Stomach (tissue), 19 donors: ENCODE measurements around the gene DMRTC1B. TPM values are rescaled to one million over a fixed set of nuclear protein-coding genes. Genes with fewer than 3 reads are reported as not detected.
"Not testable (repeated sequence)": the region's sequence is repeated elsewhere in the genome, so short reads cannot be mapped to it uniquely, and the experiment has no call there.

Source experiments
- DNase-seq, 2 donors: peaks; one replicate each; pipeline versions ENCODE4 v3.0.0 to v3.0.0-alpha.2; 2013 to 2019
- H3K27ac ChIP-seq, 5 donors: fragments of 200-600 bp in 4 of 5; sonication (generic) in 4 of 5; one replicate each; pipeline ENCODE4 v1.5.1; 2013 to 2019; ENCODE audit warnings: mild to moderate bottlenecking in 1 of 5, moderate library complexity in 1 of 5
- H3K27me3 ChIP-seq, 3 donors: fragments of 200-600 bp; sonication (generic); one replicate each; pipeline ENCODE4 v1.5.1; 2017 to 2019; ENCODE audit warnings: mixed run types in 1 of 3
- H3K36me3 ChIP-seq, 4 donors: fragments of 200-600 bp; sonication (generic); 1 replicate in 3 of 4; 2 replicates in 1 of 4; pipeline ENCODE4 v1.5.1; 2016 to 2019
- H3K4me1 ChIP-seq, 4 donors: fragments of 200-600 bp; sonication (generic); one replicate each; pipeline ENCODE4 v1.5.1; 2016 to 2019
- H3K4me3 ChIP-seq, 4 donors: fragments of 200-600 bp; sonication (generic) in 3 of 4; one replicate each; pipeline ENCODE4 v1.5.1; 2016 to 2019; ENCODE audit warnings: mild to moderate bottlenecking in 1 of 4
- H3K9me3 ChIP-seq, 4 donors: fragments of 200-600 bp; sonication (generic); one replicate each; pipeline ENCODE4 v1.5.1; 2016 to 2019
- EP300 ChIP-seq: sonication (generic); formaldehyde crosslinking; IDR thresholded peaks from one replicate; pipeline ENCODE4 v1.6.1; 2017; ENCODE audit warnings: antibody characterized with exemption
- POLR2A ChIP-seq, 4 donors: fragments of 450-650 bp; IDR thresholded peaks; one replicate each; pipeline ENCODE4 v1.6.1; 2016; ENCODE audit warnings: antibody characterized with exemption in 4 of 4, control low read depth in 2 of 4, mild to moderate bottlenecking in 1 of 4, moderate library complexity in 1 of 4
- POLR2AphosphoS5 ChIP-seq, 3 donors: sonication (generic); formaldehyde crosslinking; IDR thresholded peaks; one replicate each; pipeline ENCODE4 v1.6.1; 2016; ENCODE audit warnings: antibody characterized with exemption in 3 of 3
- WGBS, 5 donors: extraction: QIAGEN DNeasy Blood & Tissue Kit in 3 of 5; methylation state at CpG; one replicate each; pipeline versions ENCODE4 v1.1.5 to v1.1.7; 2013 to 2018; 5-methylcytosine and 5-hydroxymethylcytosine counted together
- intact Hi-C: fragments of 100-400 bp; cut with DNase I; formaldehyde crosslinking; loops from one replicate; pipeline ENCODE4 v1.15.1; 2023; ENCODE audit warnings: low total_unique reads
- long read RNA-seq, 10 donors: transcript quantifications; one replicate each; lab custom pipeline, GENCODE V29; 2026
- polyA plus RNA-seq, 3 donors: library from polyadenylated mRNA; stranded (reverse); fragments of 200-250 nt; gene quantifications; one replicate each; pipeline ENCODE4 v1.2.3, GENCODE V29; 2013
- total RNA-seq, 5 donors: library from RNA; depleted of rRNA; stranded (reverse); fragments of >200 nt; gene quantifications; one replicate each; pipeline versions ENCODE4 v1.1.0 to v1.2.3, GENCODE V29; 2014 to 2016
- TF ChIP-seq, protein P1 (sequence below), 7 experiments: fragments of 450-650 bp in 4 of 7; fragments of 200-600 bp in 3 of 7; sonication (generic) in 3 of 7; IDR thresholded peaks; one replicate each; pipeline ENCODE4 v1.5.1; 2016 to 2019; ENCODE audit warnings: antibody characterized with exemption in 7 of 7, control low read depth in 2 of 7, mild to moderate bottlenecking in 1 of 7
- donor health status: healthy with polysubstance abuse.
- donor health status: Bipolar disorder and iron deficiency.
- donor health status: healthy.

The DMRTC1B gene, protein sequence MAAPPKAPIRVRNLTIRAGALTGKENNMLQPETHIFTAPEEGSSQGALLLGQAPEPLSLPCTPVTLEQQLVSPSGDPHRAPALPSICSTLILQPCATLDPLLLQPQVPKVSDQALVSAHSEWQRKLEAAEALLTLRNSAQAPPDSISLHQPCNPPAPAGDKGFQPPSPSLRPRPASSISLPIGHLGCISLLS
- not detected for total RNA-seq
- 1 to 10 TPM in 2 of 3 donors, under 1 TPM in 1; 0.93 to 2.9 (median 1.1) TPM for polyA plus RNA-seq
- long read RNA-seq, donor 1: 0 reads
- long read RNA-seq, donor 2: 0 reads
- long read RNA-seq, donor 3: 0 reads
- long read RNA-seq, donor 4: 0 reads
- long read RNA-seq, donor 5: 0 reads
- long read RNA-seq, donor 6: 0 reads
- long read RNA-seq, donor 7: 0 reads
- long read RNA-seq, donor 8: 0 reads
- long read RNA-seq, donor 9: 0 reads
- long read RNA-seq, donor 10: 0 reads

DNA sequence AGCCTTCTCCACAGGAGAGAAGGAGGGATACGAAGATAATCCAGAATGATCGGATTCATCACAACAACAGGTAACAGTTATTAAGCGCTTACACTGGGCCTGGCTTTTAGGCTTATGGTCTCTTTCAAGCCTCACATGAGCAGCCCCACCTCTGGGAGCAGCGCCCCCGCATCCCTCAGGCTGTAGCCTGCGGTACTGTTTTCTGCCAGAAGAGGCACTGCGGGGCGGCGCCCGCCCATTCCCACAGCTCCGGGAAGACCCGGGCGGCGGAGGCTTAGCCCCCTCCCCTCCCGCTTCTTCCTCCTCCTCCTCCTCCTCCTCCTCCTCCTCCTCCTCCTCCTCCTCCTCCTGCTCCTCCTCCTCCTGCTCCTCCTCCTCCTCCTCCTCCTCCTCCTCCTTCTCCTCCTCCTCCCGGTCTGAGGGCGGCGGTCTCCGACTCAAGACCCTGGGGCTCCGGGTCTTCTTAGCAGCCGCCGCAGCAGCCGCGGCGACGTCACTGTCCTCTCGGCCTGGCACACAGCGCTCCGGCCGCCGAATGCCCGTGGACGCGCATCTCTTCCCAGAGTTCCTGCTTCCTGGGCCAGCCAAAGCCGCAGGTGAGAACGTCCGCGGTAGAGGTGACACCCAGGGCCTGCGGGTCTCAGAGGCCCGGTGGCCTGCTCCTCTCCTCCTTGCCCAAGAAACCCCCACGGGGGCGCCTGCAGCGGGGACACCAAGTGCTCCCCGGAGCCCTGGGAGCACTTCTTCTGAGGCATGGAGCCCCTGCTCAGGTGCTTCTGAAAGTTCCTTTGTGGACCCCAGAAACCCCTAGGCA lies at the start of gene DMRTC1B:
TSS of gene DMRTC1B (plus strand) at position 238 of the 814 bp plus-strand sequence. CDS start 68,246 bp downstream, outside the sequence.
- intact Hi-C loops, H3K27ac ChIP-seq, DNase-seq, H3K4me3 ChIP-seq, H3K27me3 ChIP-seq, H3K4me1 ChIP-seq, H3K9me3 ChIP-seq, H3K36me3 ChIP-seq: not testable (repeated sequence)
- no CpG with 5 or more reads among the region's 44 CpGs for WGBS, 5 donors

DNA sequence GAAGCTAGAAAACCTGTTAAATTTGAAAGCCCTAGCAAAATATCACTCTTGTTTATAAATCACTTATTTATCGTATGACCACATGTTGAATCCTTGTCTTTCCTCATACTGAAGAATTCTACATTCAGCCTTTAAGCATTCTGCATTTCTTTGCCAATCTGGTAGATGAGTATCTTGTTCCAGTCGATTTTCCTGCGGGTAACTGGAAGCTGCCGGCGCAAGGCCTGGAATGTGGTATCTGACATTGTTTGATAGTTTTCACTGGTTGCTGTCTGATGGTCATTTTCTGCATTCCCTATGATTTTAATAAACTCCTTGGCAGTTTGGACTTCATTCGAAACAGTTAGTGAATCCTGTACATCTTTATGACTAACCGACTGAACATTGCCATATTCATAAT lies 48.8 kb upstream of the DMRTC1B start:
- Histone ChIP-seq H3K9me3 (no peaks in the 10 kb centered on the region), H3K4me1 (no peaks in the 10 kb centered on the region), H3K27me3 (no peaks in the 10 kb centered on the region), H3K4me3 (no peak overlapping the region), H3K36me3 (no peaks in the 10 kb centered on the region), H3K27ac (no peak overlapping the region)
- WGBS, 5 donors: 82 to 96% (median 92%) methylated on average over 5 to 7 of the region's 7 CpGs
- DNase-seq: no peak
- TF ChIP-seq, protein P1, sequence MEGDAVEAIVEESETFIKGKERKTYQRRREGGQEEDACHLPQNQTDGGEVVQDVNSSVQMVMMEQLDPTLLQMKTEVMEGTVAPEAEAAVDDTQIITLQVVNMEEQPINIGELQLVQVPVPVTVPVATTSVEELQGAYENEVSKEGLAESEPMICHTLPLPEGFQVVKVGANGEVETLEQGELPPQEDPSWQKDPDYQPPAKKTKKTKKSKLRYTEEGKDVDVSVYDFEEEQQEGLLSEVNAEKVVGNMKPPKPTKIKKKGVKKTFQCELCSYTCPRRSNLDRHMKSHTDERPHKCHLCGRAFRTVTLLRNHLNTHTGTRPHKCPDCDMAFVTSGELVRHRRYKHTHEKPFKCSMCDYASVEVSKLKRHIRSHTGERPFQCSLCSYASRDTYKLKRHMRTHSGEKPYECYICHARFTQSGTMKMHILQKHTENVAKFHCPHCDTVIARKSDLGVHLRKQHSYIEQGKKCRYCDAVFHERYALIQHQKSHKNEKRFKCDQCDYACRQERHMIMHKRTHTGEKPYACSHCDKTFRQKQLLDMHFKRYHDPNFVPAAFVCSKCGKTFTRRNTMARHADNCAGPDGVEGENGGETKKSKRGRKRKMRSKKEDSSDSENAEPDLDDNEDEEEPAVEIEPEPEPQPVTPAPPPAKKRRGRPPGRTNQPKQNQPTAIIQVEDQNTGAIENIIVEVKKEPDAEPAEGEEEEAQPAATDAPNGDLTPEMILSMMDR (IDR thresholded peaks at IDR 0.05): no peak
- TF ChIP-seq POLR2A (IDR thresholded peaks at IDR 0.05) (no peak), POLR2AphosphoS5 (IDR thresholded peaks at IDR 0.05) (no peak), EP300 (no peak)
- intact Hi-C loops: no loop called here

DNA sequence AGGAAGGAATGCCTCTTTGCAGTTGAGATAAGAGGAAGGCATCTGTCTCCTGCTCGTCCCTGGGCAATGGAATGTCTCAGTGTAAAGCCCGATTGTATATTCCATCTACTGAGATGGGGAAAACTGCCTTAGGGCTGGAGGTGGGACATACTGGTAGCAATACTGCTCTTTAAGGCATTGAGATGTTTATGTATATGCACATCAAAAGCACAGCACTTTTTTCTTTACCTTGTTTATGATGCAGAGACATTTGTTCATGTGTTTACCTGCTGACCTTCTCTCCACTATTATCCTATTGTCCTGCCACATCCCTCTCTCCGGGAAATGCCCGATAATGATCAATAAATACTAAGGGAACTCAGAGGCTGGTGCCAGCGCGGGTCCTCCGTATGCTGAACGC lies 43.1 kb upstream of the DMRTC1B start:
- H3K36me3 ChIP-seq, H3K4me3 ChIP-seq, H3K27me3 ChIP-seq, H3K27ac ChIP-seq, DNase-seq, intact Hi-C loops, H3K4me1 ChIP-seq: not testable (repeated sequence)
- H3K9me3 ChIP-seq: peaks cover 0 to 13% (median 5%) of the 10 kb centered on the region in 4 donors
- 38 to 51% (median 46%) methylated on average over 7 to 8 of the region's 8 CpGs for WGBS, 5 donors

DNA sequence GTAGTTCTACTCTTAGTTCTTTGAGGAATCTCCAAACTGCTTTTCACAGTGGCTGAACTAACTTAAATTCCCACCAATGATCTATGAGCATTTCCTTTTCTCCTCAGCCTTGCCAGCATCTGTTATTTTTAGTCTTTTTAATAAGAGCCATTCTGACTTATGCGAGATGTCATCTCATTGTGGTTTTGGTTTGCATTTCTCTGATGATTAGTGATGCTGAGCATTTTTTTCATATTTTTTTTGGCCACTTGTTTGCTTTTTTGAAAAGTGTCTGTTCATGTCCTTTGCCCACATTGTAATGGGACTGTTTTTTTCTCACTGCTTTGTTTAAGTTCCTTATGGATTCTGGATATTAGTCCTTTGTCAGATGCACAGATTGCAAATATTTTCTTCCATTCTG lies 41.1 kb upstream of the DMRTC1B start:
- TF ChIP-seq POLR2AphosphoS5 (IDR thresholded peaks at IDR 0.05): no peak
- no peak for TF ChIP-seq EP300
- TF ChIP-seq, protein P1 (IDR thresholded peaks at IDR 0.05): no peak
- no peak for TF ChIP-seq POLR2A (IDR thresholded peaks at IDR 0.05)
- Histone ChIP-seq H3K4me1 (no peaks in the 10 kb centered on the region), H3K9me3 (peaks cover 0 to 13% (median 5%) of the 10 kb centered on the region in 4 donors), H3K36me3 (no peaks in the 10 kb centered on the region), H3K4me3 (no peak overlapping the region), H3K27ac (no peak overlapping the region), H3K27me3 (no peaks in the 10 kb centered on the region)
- 81 to 93% (median 88%) methylated on average over 1 of the region's 1 CpG; no CpG with 5 or more reads in 1 of the 5 donors for WGBS, 5 donors
- DNase-seq: no peak
- intact Hi-C loops: no loop called here

DNA sequence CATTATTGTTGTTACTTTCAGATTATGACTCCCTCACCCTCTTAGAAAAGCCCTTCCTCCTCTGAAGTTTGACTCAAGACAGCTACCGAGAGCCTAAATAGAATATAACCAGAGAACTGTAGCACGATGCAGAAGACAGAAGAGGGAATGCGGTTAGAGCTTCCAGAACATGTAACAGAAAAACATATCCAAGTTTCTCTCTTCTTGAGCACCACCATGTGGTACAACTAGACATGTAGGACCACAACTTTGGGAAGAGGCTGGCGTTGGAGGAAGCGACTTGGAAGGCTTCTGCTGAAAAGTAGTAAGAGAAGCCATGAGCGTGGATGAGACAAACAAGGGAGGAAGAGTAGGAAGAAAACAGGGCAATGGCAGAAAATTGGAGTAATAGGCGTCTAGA lies 31.1 kb upstream of the DMRTC1B start:
- H3K4me3 ChIP-seq, H3K27ac ChIP-seq, H3K36me3 ChIP-seq, H3K9me3 ChIP-seq, H3K4me1 ChIP-seq, H3K27me3 ChIP-seq, intact Hi-C loops, DNase-seq: not testable (repeated sequence)
- WGBS, 5 donors: no CpG with 5 or more reads among the region's 7 CpGs

DNA sequence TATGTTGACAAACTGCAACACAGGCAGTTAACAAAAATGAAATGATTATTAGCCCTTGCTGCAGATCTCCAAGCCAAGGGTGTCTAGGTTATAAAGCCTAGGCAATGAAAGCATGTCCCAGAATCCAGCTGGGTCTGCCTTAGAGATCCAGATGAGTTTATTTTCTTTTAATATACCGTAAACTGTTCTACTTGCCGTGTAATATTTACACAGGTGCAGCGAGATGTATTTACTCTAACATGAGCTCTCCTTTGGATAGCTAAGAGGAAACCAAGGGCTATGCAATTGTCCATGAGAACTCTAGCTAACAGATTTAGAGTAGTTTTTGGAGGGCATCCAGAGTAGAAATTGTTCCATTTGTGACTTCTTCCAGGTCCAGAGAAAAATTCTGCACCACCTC lies 28.1 kb upstream of the DMRTC1B start:
- WGBS, 5 donors: no CpG with 5 or more reads among the region's 3 CpGs
- H3K4me3 ChIP-seq, H3K4me1 ChIP-seq, H3K9me3 ChIP-seq, H3K27ac ChIP-seq, intact Hi-C loops, H3K36me3 ChIP-seq, H3K27me3 ChIP-seq, DNase-seq: not testable (repeated sequence)

DNA sequence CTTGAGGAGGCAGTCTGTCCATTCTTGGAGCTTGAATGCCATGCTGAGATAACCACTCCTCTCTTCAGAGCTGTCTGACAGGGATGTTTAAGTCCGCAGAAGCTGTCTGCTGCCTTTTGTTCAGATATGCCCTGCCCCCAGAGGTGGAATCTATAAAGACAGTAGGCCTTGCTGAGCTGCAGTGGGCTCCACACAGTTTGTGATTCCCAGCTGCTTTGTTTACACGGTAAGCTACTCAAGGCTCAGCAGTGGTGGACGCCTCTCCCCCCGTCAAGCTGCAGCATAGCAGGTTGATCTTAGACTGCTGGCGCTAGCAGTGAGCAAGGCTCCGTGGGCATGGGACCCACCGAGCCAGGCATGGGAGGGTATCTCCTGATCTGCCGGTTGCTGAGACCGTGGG lies 16.2 kb upstream of the DMRTC1B start:
- intact Hi-C loops, H3K27me3 ChIP-seq, H3K27ac ChIP-seq, H3K4me3 ChIP-seq, H3K36me3 ChIP-seq, H3K4me1 ChIP-seq, H3K9me3 ChIP-seq, DNase-seq: not testable (repeated sequence)
- no CpG with 5 or more reads among the region's 9 CpGs for WGBS, 5 donors

DNA sequence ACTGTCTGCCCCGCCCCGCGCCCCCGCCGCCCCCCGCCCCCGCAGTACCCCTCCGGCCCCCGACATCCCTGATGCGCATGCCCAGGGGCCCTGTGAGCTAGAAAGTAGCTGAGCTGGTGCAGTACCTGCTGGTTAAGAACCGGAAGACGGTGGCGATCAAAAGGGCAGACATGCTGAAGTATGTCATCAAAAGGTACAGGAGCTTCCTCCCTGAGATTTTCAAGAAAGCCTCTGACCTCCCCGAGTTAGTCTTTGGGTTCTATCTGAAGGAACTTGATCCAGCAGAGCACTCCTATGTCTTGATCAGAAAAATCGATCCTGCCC lies 739 bp downstream of the DMRTC1B start:
- H3K27ac ChIP-seq, DNase-seq, H3K27me3 ChIP-seq, intact Hi-C loops, H3K36me3 ChIP-seq, H3K4me3 ChIP-seq, H3K9me3 ChIP-seq, H3K4me1 ChIP-seq: not testable (repeated sequence)
- WGBS, 5 donors: no CpG with 5 or more reads among the region's 15 CpGs

DNA sequence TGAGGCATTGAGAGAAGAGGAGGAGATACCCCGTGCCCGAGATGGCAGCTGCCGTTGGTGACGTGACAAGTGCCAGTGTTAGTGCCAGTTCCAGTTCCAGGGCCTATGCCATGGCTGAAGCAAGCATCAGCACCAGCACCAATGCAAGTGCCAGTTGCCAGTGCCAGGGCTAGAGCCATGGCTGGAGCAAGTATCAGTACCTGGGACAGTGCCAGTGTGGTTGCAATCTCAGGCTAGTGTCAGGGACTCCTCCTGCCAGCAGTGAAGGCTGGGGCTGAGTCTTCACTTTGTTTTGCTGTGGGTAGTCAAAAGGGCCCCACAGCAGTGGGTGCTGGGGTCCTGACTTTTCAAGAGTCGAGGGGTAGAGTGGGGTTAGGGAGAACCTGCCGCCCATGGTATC lies 1.5 kb downstream of the DMRTC1B start:
- intact Hi-C loops: not testable (repeated sequence)
- no CpG with 5 or more reads among the region's 6 CpGs for WGBS, 5 donors

More for the DNA sequence above, 1.5 kb downstream of the DMRTC1B start:
- H3K4me1 ChIP-seq, DNase-seq, H3K27me3 ChIP-seq, H3K9me3 ChIP-seq, H3K27ac ChIP-seq, H3K4me3 ChIP-seq, H3K36me3 ChIP-seq: not testable (repeated sequence)
